IPS DF 6.9 (cell line): ENCODE results near the gene MIEN1.

ENCODE experiments used
- DNase-seq: peaks from one replicate; pipeline ENCODE4 v3.0.0-alpha.2; 2013; ENCODE audit warnings: low read depth, low spot score
- H3K27ac ChIP-seq: one replicate; pipeline ENCODE4 v1.5.1; 2013; ENCODE audit warnings: low read length, control low read depth
- H3K27me3 ChIP-seq: 2 replicates; pipeline ENCODE4 v1.6.1; 2013; ENCODE audit warnings: mild to moderate bottlenecking, low read length; ENCODE audit not compliant: control insufficient read depth, insufficient read depth
- H3K36me3 ChIP-seq: 2 replicates; pipeline ENCODE4 v1.6.1; 2013; ENCODE audit warnings: low read length; ENCODE audit not compliant: control insufficient read depth, insufficient read depth
- H3K4me1 ChIP-seq: 2 replicates; pipeline ENCODE4 v1.6.1; 2013; ENCODE audit warnings: low read length; ENCODE audit not compliant: control insufficient read depth, insufficient read depth
- H3K4me3 ChIP-seq: 2 replicates; pipeline ENCODE4 v1.5.1; 2013; ENCODE audit warnings: mild to moderate bottlenecking, low read length
- H3K9me3 ChIP-seq: 2 replicates; pipeline ENCODE4 v1.6.1; 2013; ENCODE audit warnings: low read length, inconsistent platforms; ENCODE audit not compliant: control insufficient read depth, insufficient read depth
- WGBS: extraction: QIAGEN DNeasy Blood & Tissue Kit; methylation state at CpG from one replicate; pipeline ENCODE4 v1.1.7; 2013; ENCODE audit warnings: mixed read lengths, missing lambda C conversion rate; ENCODE audit not compliant: insufficient read length, insufficient coverage; 5-methylcytosine and 5-hydroxymethylcytosine counted together

The MIEN1 gene

DNA sequence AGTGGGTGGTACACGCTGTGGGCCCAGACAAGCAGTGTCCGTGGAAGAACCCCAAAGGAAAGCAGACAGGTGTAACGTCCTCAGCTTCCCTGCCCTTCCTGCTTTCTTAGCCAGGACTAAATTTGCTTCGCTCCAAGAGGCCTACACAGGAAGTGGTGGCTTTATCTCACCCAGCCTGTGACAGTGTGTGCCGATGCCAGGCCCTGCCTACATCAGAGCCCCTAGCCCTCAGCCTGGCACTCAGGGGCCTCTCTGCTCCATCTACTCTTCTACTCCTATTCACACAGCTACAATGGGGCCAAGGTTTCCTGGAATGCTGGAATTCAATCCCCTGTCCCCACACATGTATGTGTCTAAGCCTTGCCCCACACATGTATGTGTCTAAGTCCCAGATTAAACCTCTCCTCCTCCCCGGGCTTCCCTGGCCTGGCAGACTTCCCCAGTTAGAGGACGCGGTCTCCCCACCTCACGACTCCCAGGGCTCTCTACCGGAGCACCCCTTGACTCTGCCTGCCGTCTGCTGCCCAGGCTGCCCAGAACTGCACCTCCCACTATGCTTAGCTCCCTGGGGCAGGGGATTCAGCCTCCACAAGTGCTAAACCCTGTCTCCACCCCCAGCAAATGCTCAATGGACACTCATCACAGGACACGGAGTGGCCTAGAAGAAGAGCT lies 50.7 kb downstream of the MIEN1 start:
- Histone ChIP-seq H3K27ac (no peak overlapping the region), H3K4me3 (no peak overlapping the region), H3K27me3 (no peaks in the 10 kb centered on the region), H3K4me1 (no peaks in the 10 kb centered on the region), H3K9me3 (no peaks in the 10 kb centered on the region), H3K36me3 (peaks cover 4% of the 10 kb centered on the region; the same call in 1 of the 2 replicates)
- DNase-seq: no peak
- WGBS: no CpG with 5 or more reads among the region's 12 CpGs
